GM20000 (cell line): ENCODE data around the gene CCNY.

Experiments
- DNase-seq: peaks from one replicate; pipeline ENCODE4 v3.0.0; 2012; ENCODE audit warnings: low spot score
- TF ChIP-seq, protein P1 (sequence below): IDR thresholded peaks from 2 replicates; pipeline ENCODE4 v1.5.1; 2012; ENCODE audit warnings: mild to moderate bottlenecking, control low read depth; ENCODE audit errors: extremely low read depth, missing control alignments

CCNY gene

GRCh38 chr10:35447693-35448407, 111.5 kb downstream of the CCNY start:
- no peak for DNase-seq
- TF ChIP-seq, protein P1, sequence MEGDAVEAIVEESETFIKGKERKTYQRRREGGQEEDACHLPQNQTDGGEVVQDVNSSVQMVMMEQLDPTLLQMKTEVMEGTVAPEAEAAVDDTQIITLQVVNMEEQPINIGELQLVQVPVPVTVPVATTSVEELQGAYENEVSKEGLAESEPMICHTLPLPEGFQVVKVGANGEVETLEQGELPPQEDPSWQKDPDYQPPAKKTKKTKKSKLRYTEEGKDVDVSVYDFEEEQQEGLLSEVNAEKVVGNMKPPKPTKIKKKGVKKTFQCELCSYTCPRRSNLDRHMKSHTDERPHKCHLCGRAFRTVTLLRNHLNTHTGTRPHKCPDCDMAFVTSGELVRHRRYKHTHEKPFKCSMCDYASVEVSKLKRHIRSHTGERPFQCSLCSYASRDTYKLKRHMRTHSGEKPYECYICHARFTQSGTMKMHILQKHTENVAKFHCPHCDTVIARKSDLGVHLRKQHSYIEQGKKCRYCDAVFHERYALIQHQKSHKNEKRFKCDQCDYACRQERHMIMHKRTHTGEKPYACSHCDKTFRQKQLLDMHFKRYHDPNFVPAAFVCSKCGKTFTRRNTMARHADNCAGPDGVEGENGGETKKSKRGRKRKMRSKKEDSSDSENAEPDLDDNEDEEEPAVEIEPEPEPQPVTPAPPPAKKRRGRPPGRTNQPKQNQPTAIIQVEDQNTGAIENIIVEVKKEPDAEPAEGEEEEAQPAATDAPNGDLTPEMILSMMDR = no peak

GRCh38 chr10:35448687-35449662, 112.7 kb downstream of the CCNY start:
- TF ChIP-seq, protein P1 = no peak
- no peak for DNase-seq

- TF ChIP-seq, protein P1 = no peak
- DNase-seq = no peak
These were observed 113.6 kb downstream of the CCNY start for GRCh38 chr10:35449944-35450343.

DNA sequence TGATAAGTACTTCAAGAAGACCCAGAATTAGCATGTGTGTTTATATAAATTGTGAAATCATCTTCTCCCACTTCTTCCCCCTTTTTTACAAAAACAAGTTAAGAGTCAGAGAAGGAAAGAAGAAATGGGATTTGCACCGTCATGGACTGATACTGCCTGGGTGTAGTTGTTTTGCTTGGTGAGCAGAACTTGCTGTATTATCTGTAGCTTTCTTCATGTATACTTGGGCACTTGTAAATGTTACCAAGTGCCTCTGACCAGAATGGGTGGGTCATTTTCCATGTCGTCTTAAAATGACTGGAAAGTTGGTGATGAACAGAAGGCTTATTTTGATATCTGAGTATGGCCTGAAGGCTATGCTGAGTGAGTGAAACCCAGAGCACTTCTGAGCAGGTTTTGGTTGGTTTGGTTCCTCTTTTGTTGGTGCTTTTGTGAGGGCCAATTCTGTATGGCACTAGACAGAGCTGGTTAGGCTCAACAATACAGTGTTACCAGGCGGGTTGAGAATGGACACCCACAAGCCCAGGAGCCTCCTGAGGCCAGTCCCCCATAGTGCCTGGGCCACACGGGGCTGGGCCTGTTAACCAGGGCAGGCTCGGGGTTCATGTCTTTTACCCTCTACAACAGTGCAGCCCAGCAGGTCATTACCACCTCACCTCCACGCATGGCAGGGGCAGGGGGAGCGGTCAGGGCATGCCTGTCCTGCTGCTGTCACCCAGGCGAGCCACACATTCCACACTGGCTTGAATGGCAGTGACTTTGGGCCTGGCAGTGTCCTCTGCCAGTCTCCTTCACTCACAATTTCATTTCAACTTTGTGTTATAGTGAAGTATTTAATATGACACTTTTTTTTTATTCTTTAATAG, 115.1 kb downstream of the CCNY start:
- peak; percentile 62 for DNase-seq
- TF ChIP-seq, protein P1 = no peak

DNA sequence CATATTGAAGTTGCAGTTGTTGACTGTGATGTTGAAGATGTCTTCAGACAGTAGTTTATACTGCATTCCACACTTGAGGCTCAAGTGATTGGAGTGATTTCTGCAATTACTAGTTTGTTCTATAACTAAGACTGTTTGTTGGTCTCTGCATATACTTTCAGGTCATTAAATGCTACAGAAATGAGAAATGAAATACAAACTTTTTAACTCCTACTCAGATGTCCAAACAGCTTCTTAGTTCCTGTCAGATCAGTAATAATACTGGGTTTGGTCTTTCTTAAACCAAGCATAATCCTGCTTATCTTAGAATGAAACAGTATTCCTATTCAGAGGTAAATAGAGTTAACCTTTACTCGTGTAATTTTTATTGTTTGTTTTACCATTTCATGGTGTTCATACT, 115.9 kb downstream of the CCNY start:
- no peak for DNase-seq
- TF ChIP-seq, protein P1 = no peak

DNA sequence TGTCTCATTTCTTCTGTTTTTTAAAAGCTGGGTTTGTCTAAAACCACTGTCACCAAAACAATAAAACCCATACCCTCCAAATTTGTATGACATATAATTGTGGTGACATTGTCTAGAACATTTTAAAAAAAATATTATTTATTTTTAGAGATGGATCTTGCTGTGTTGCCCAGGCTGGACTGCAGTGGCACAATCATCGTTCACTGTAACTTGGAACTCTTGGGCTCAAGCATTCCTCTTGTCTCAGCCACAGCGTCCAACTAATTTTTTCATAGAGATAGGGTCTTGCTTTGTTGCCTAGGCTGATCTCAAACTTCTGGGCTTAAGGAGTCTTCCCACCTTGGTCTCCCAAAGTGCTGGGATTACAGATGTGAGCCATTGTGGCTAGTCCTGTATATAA, 116.5 kb downstream of the CCNY start:
- DNase-seq = no peak

More for the DNA sequence above, 116.5 kb downstream of the CCNY start:
- TF ChIP-seq, protein P1 = no peak
